HG03571 (cell line): ENCODE measurements around the gene POMT2.

Experiments
- ATAC-seq: cut with Tn5 transposase; IDR thresholded peaks from one replicate; pipeline ENCODE4 v1.9.1; 2021; ENCODE audit not compliant: unreplicated experiment

POMT2 gene

DNA sequence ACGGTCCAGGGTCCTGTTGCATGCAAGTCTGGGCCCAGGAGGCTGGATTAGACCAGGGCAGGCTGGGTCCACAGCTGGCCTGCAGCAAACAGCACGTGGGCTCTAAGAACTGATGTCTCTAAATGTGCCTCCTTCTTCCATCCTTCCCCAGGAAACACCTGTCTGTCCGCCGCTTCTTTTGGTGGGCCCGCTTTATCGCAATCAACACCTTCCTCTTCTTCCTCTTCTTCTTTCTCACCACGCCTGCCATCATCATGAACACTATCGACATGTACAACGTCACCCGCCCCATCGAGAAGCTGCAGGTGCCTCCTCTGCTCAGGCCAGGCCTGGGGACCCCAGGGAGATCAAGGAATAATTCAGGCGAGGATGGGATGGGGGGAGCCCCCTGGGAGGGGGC is 77.9 kb downstream of the POMT2 start:
- no peak for ATAC-seq

DNA sequence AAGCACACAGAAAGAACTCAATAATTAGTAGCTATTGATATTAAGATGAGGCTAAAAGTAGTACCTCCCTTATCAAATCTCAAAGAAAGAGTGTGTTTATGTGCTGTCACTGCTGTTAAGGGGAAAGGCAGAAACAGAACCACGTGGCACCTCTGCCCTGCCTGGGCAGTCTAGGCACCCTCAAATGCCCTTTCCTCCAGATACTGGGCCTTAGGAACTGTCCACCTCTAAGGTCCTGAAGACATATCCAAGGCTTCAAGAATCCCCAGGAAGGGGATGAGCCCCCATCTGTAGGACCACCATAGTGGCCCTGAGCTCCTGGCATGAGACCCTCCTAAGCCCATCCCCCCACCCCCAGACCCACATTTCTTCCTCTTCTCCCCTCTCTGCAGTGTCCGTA is 78.7 kb downstream of the POMT2 start:
- ATAC-seq: no peak

DNA sequence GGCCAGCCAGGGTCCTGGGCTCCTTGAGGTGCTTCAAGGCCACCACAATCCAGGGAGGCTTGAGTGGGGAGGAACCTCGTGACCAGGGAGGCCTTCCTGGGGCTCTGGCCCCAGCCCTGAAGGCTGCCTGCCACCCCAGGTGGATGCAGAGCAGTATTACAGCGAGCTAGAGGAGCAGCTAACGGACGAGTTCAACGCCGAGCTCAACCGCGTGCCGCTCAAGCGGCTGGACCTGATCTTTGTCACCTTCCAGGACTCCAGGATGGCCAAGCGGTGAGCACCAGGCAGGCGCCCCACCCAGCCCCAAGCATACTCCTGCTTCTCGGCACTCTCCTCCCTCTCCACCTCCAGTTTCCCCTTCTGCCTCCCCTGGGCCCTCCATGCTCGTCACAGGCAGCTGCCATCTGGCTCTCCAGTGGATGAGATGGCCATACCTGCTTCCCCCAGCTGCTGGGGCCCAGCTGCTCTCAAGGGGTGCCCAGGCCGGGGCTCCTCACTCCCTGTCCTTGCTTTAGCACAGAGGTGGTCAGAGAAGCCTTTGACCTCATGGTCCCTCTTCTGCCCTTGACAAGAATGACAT is 80.3 kb downstream of the POMT2 start:
- ATAC-seq: no peak

DNA sequence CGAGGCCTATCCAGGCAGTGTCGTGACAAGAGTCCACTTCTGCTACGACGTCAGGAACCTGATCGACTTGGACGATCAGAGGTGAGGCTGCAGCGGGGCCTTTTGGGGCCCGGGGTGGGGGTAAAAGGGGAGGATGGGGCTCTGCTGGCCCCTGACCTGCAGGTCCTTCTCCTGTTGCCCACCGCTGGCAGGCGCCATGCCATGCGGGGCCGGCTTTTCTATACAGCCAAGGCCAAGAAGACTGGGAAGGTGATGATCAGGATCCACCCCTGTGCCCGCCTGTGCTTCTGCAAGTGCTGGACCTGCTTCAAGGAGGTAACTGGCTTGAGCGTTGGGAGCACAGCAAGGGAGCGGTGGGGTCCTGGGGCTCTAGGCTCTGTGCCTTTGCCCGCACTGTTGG is 81.3 kb downstream of the POMT2 start:
- no peak for ATAC-seq

DNA sequence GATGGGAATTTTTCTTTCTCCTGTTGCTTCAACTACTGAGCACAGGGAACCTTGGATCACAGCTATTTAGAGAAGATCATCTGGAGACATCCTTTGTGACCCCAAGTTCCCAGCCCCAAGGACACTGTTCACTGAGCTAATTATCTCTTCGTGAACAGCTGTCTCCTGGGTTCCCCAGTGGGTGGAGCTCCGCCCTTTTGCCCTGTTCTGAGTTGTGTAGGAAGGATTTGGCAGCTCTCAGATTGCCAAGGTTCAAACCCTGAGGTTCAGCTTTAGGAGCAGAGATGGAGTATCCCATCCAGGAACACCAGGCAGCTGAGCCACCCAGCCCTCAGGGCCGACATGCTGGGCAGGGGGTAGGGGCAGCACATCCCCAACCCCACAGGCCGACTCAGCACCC is 81.7 kb downstream of the POMT2 start:
- ATAC-seq: no peak

DNA sequence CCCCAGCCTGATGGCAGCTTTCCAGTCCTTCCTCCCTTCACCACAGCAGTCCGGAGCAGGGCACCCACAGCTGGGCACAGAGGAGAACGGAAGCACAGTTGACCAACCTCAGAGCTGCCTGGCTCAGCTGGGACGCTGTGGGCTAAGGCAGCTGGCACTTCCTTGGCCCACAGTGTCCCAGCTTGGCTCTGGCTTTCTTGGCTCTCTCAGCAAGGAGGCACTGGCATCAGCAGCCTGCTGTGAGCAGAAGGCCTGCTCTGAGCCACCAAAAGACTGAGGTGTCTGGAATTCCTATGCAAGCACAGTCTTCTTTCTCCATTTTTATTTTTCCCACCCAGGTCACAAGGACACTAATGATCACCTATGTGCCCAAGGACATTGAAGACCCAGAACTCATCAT is 82.3 kb downstream of the POMT2 start:
- no peak for ATAC-seq

DNA sequence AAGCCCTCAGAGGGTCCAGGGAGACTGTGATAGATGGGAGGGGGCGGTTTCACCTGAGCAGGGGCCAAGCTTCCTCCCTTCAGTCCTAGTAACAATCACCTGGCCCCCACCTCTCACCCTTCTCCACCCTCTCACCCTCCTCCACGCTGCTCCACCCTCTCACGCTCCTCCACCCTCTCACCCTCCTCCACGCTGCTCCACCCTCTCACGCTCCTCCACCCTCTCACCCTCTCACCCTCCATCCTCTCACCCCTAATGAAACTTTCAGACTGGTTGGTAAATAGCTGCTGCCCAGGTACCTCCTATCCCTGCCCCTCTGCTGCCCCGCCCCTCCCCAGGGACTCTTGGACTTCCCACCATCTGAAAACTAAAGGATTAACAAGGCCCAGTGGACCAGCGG is 83.9 kb downstream of the POMT2 start:
- no peak for ATAC-seq

DNA sequence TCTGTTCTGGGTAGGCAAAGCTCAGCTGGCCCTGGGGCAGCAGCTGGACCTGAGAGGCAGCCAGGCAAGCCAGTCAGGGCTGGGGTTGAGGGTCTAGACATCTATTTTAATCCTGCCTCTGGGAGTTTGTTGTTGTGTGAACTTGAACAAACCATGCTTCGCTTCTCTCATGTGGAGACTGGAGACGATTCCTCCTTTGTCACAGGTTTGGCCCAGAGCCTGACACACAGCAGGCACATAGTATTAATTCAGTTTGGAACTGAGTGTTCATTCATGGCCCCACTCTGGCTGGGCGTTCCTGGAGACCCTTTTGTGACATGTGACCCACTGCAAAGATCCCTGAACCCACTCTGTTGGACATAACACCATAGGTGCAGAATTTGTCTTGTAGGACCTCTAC is 89.0 kb downstream of the POMT2 start:
- no peak for ATAC-seq

DNA sequence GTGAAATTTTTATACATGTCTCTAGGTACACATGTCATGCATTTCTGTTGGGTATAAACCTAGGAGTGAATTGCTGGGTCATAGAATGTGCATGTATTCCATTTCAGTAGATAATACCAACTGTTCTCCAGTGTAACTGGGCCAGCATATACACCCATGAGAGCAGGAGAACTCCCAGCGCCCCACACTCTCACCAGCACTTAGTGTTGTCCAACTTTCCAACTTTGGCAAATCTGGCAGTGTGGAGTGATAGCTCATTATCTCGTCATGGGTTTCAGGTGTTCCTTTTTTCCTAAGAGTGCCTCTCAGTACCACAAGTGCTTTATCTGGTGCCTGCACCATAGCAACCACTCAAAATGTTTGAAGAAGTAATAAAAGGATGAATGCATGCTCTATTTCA is 89.8 kb downstream of the POMT2 start:
- ATAC-seq: no peak

DNA sequence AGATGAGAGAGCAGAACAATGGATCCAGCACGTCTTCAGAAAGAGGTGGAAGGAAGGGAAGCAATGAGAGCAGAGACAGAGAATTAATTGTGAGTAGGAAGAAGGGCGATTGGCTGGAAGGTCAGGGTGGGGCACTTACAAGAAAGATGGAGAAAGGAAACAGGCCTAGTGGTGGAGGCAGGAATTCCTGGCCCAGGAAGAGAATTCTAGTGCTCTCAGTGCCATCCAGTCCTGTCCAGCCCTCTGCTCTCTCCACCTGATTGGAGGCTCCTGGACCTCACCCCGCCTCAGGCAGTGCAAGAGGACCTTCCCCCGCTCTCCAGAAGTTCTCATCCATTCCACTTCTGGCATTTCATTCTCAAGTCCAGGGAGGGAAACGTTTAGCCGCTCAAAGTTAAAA is 92.6 kb downstream of the POMT2 start:
- no peak for ATAC-seq

DNA sequence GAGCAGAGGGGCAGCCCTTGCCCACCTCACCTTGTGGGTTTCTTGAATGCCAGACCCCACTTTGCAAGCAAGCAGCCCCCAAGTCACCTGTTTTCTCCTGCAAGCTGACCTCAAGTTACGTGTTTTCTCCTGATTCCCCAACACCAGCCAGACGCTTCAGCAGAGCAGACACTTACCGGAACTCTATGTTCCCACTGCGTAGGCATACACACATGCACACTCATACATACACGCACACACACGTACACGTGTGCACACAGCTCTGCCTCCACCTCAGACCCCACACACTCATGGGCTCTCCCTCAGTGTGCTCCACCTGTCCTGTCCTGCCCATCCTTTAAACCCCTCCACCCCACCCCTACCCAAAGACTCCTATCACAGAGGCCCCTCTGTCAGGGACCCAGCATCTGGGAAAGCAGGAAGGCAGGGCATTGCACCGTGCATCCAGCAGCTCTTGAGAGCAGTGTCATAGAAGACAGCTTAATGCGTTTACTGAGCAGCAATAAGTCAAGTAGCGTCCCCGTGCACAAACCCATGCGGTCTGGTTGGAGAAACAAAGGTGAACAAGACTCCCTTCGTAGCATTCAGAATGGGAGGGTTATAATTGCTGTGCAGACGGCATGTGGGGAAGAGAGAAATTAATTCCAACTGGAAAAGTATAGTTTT is 94.7 kb downstream of the POMT2 start:
- ATAC-seq: no peak

DNA sequence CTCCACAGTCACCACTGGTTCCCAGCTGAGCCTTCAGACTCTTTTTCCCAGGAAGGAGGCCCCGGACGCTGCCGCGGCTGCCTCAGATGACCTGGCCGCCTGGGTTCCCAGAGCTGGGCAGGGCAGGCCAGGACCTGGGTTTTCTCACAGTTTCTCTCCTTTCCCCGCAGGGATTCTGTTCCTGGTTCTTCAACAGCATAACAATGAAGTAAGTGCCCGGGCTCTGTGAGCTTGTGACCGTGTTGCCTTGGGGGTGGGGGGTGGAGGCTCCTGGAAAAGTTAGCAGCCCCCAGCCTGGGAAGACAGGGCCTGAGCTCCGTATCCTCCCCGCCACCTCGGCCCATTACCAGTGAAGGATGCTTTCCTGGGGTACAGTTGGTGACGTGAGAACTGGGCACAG is 95.4 kb downstream of the POMT2 start:
- no peak for ATAC-seq
